Kidney glomerular epithelial cell (primary cell): Measurements from ENCODE around the gene COX4I2.

Experiments
- DNase-seq: peaks from one replicate; lab custom pipeline; 2025; lab: John Stamatoyannopoulos, UW

COX4I2 gene

DNA sequence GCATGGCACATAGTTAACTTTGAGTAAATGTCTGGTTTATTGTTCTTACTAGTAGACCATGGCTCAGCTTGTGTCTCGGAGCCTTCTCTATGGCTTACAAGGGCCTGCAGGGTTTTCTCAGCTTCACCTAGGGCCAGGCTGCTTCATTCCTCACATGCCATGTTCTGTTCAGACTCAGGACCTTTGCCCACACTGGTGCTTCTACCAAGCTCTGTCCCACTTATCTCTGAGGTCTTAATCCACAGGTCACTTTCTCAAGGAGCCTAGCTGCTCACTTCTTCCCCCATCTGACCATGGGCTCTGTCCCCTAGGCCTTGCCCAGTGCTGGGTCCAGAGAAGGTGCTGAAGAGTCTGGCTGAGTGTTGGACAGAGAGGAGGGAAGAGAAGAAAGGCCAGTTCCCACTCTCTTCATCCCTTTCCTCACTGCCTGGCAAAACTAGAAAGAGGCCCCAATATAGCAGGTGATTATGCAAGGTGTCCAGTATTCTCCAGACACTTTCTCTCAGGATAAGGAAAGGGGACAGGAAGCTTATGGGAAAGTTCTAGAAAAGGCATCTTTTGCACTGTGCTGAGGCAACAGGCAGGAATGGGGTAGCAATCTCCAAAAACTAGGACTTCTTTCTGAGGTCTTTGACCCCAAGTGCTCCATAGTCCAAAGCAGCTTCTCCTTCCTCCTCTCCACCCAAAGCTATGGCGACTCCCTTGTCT, 40.0 kb downstream of the COX4I2 start:
- no peak for DNase-seq

DNA sequence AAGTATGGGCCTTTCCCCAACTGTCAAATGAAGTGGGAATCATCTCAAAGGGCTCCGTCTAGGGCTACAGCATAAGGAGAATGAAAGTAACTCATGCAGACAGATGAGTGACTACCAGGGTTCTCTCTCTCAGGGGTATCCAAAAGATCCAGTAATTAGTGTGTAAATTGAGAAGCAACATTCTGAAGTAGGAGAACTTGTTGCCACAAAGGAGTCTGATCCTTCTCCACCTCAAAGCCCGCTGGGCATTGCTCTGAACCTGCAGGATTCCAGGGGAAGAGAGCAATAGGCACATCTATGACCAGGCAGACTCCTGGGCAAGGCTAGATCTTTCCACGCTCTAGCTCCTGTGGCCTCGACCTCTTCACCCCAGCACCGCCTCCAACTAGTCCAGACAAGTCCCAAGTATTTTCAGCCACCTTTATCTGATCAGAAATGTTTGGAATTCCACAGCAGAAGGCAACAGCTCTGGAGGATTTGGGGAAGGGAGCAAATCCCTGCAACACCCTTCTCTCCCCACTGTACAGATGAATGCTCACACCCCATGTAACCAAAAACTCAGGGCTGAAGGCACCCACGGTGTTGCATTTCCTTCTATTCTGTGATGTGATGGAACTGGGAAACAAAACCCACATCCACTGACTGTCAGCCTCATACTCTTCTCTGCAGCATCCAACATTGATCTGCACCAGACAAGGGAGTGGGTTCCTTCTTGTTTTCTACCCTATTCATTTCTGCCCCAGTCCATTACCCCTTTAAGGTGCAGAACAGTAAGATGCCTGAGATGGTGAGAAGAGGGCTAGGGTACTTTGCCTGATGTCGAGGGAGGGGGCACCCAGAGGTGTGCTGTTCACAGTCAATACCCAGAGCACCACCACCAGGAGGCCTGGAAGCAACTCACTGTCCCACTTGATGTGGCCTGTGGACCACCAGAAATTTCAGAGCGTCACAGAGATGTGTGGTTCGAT, 41.0 kb downstream of the COX4I2 start:
- DNase-seq, result peak; percentile 70

DNA sequence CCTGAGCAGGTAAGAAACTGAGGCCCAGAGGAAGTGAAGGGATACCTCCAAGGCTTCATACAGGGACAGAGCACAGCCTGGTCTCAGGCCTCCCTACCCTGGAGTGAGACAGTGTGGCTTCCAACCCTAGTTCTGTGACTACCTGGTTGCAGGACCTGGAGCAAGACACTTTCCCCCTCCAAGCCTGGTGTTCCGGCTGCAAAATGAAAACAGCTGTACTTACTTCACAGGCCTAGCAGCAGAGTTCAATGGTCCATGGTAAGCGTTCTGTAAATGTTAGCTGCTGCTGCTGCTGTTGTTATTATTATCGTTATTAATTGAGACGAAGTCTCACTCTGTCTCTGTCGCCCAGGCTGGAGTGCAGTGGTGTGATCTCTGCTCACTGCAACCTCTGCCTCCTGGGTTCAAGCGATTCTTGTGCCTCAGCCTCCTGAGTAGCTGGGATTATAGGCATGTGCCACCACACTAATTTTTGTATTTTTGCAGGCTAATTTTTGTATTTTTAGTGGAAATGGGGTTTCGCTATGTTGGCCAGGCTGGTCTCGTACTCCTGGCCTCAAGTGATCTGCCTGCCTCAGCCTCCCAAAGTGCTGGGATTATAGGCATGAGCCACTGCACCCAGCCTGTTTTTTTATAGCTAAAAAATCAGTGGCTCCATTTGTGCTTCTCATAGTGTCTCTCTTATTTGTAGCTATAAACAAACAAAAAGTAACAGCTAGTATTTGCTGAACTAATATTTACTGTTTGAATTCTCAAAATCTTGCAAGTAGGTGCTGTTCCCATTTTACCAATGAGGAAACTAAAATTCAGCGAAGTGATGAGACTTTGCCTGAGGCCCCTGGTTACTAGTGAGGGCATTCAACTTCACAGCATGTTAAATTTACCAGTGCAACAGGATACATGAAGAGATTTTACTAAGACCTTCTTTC, 41.9 kb downstream of the COX4I2 start:
- DNase-seq, result no peak

DNA sequence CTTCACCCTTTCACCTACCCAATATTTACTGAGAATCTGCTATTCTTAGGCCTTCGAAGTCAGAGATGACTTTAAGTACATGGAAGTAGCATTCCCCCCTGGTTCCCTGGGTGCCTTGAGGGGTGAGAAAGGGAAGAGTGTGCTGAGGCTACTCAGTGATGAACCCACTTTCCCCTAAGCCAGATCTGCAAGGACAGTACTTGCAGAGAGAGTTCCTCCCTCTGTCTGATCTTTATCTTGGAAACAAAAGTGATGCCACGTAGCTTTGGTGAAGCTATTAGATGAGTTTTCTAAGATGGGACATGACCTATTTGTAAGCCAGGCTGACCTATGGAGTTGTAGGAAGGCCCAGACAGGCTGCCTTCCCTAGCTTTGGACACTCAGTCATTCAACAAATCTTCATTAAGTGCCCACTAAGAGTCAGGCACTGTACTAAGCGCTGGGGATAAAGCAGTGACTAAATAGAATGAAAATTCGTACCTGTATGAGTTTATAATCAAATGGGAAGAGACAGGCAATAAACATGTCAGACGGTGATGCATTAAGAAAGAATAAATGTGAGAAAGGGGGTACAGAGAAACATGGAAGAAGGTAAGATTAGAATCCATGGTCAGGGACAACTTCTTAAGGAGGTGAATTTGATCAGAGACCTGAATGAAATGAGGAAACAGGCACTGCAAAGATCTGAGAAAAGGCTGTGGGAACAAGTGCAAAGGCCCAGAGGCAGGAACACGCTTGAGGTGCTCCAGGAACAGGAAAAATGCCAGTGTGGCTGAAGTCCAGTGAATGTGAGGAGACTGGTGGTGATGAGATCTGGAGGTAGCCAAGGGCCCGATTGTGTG, 42.8 kb downstream of the COX4I2 start:
- no peak for DNase-seq

DNA sequence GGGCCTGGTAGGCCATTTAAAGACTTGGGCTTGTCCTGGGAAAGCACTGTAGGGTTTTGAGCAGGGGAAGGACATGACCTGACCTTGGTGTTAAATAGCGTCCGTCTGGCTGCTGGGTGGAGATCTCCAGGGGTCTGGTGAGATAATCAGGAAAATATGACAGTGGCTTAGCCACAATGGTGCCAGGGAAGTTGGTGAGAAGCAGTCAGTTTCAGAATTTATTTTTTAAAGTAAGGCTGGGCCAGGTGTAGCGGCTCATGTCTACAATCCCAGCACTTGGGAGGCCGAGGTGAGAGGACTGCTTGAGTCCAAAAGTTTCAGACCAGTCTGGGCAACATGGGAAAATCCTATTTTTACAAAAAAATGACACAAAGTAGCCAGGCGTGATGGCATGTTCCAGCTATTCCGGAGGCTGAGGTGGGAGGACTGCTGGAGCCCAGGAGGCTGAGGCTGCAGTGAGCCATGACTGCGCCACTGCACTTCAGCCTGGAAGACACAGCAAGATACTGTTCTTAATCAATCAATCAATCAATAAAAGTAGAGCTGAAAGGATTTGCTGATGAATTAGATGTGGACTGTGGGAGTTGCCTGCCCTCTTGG, 43.5 kb downstream of the COX4I2 start:
- no peak for DNase-seq

DNA sequence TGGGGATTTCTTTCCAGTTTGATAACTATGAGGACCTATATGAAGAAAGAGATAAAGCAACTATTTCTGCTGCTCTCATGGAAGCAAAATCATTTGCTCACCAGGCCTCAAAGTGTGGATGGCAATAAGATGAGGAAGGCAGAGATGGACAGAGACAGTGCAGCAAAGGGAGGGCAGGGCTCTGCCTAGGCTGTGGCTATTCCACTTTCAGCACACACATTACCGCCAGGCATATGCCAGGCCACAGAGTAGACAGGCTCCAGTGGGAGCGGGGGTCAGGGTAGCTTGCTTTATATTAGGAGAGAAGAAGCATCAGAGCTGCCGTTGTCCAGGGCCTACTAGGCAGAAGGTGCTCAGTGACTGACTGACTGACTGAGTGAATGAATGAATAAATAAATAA, 44.1 kb downstream of the COX4I2 start:
- DNase-seq, result no peak

DNA sequence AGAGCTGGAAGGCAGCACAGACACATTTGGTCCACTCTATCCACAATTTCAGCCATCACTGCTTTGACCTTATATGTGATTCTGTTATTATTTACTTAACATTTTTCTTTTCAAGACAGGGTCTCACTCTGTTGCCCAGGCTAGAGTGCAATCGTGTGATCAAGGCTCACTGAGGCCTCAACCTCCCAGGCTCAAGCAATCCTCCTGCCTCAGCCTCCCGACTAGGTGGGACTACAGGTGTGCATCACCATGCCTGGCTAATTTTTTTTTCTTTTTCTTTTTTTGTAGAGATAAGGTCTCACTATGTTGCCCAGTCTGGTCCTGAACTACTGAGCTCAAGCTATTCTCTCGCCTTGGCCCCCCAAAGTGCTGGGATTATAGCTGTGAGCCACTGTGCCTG, 44.6 kb downstream of the COX4I2 start:
- no peak for DNase-seq

DNA sequence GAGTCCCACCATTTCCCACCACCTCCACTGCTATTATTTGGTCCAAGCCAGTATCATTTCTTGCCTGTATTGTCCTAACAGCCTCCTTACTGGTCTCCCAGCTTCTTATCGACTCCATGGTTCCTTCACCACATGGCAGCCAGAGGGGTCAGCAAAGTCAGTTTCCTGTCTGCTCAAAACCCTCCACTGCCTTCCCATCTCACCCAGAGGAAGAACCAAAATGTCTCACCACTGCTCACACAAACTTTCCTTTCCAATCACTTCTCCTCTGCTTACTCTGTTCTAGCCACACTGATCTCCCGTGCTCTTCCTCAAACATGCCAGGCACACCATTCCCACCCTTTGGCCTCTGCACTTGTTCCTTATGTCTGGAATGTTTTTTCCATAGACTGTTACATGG, 45.2 kb downstream of the COX4I2 start:
- no peak for DNase-seq

DNA sequence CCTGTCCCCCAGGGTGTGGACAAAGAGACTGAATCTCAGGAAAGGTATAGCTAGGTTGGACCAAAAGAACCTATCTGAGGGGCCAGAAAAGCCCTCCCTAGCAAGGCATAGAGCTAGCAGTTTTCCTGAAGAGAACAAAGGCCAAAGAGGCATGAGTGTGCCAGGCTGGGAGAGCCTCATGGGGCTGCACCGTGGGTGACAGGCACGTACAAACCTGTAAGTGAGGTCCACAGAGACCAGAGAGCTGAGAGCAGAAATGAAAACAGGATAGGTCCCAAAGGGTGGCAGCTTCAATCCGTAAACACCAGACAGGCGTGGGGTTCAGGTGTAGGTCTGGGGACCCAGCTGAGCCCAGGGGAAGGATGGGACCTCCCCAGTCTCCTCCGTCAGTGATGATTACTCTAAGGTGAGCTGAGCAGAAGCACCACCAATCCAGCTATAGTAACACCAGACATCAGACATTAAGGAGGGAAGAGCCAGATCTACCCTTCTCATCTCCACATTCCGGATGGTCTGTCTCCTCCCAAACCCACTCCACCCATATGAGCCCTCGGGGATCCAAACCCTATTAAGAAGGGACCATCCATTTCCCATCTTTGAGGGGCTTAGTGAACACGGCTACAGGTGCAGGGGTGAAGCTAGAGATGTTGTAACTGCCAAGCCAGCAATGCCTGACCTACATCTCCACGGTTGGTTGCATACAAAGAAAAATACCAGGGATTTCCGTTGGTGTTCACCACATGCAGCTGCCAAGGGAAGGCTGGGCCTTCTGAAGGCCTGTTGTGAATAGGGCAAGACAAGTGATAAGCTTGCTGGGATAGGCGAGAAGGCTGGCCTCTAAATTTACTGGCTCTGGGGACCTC, 46.7 kb downstream of the COX4I2 start:
- DNase-seq, result peak; percentile 57

DNA sequence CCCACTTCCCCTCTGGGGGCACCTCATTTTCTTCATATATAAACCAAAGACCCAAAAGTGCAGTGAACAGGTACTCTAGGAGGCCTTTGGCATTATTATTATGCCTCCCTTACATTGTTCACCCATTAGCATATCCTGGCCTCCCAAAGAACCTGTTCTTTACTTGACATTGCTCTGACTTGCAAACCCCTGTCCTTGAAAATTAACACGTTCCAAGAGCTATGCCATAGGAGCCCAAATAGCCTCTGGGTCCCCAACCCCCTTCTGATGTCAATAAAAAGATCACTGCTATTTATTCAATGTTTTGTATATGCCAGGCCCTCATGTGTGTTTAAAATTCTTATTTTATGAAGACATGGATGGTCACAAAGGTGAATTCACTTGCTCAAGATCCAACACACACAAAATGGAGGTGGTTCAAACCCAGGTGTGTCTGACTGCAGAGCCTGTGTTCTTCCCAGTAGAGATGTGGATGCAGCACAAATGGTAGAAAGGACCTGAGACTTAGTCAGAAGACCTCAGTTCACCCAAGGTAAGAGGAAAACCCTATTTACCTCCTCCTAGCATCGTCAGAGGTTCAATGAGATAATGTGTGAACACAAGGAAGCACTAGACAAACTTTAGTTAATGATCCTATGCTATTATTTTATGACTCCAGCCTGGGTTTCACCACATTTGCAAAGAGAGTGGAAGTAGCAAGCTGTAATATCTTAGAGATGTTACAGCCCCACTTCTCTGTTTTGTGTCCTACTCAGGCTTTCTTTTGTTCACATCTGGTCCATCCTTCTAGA, 48.3 kb downstream of the COX4I2 start:
- no peak for DNase-seq

DNA sequence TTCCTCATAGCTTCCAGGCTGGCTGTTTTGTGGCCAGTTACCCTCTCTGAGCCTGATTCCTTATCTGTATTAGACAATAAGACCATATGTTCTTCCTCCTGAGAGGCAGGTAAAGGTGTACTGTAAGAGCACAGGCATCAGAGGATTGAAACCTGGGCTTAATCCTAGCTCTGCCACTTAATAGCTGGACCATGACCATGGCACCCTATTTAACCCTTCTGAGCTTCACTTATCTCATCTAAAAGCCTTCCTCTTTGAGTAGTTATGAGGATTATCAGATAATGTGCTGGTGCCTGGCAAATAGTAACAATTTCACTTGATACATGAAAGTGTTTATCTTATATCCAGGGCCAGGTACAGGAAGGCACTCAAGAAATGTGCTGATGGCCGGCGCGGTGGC, 50.1 kb downstream of the COX4I2 start:
- no peak for DNase-seq

DNA sequence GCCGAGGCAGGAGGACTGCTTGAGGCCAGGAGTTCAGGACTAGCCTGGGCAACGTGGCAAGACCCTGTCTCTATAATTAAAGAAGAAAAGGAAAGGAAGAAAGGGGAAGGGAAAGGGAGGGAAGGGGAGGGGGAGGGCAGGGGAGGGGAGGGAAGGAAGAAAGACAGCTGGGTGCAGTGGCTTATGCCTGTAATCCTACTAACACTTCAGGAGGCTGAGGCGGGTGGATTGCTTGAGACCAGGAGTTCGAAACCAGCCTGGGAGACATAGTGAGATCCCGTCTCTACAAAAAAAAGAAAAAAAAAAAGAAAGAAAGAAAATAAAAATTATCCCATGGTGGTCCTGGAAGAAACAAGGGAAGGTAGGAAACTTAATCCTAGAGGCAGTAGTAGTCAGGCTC, 51.4 kb downstream of the COX4I2 start:
- DNase-seq, result no peak

DNA sequence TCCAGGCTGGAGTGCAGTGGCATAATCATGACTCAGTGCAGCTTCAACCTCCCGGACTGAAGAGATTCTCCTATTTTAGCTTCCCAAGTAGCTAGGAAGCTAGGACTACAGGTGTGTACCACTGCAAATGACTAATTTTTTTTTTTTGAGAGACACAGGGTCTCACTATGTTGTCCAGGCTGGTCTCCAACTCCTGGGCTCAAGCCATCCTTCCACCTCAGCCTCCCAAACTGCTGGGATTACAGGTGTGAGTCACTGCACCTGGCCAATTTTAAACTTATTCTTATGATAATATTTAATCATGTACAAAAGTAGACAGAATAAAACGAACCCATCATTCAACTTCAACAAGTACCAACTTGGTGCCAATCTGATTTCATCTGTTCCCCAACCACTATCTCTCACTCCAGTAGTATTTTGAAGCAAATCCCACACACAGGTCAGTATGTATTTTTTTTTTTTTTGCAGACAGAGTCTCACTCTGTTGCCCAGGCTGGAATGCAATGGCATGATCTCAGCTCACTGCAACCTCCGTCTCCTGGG, 52.5 kb downstream of the COX4I2 start:
- DNase-seq, result no peak

DNA sequence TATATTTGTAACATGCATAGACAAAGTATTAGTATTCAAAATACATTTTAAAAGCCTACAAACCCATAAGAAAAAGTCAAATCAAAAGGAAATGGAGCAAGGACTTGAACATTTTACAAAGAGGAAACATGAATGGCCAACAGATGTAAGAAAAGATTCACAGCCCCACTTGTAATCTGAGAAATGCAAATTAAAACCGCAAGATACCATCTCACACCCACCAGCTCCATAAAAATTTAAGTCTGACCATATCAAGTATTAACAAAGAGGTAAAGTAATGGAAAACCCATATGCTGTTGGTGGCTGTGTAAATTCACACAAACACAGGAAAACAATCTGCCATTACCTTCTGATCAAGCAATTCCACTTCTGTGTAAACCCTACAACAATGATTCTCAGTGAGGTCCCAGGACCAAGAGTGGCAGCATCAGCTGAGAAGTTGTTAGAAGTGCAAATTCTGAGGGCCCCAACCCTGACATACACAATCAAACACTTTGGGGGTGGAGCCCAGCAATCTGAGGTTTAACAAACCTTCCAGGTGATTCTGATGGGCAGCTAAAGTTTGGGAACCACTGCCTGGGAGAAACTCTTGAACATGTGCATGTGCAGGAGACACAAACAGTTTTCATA, 54.0 kb downstream of the COX4I2 start:
- DNase-seq, result no peak

DNA sequence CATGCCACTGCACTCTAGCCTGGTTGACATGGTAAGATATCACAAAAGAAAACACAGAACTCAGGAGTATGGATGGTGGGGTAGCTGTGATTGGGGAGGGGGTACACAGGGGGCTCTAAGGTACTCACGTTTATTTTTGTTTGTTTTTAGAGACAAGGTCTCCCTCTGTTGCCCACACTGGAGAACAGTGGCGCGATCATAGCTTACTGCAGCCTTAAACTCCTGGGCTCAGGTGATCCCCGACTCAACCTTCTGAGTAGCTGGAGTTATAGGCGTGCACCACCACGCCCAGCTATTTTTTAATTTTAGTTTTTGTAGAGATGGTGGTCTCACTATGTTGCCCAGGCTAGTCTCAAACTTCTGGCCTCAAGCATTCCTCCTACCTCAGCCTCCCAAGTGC, 55.7 kb downstream of the COX4I2 start:
- no peak for DNase-seq

DNA sequence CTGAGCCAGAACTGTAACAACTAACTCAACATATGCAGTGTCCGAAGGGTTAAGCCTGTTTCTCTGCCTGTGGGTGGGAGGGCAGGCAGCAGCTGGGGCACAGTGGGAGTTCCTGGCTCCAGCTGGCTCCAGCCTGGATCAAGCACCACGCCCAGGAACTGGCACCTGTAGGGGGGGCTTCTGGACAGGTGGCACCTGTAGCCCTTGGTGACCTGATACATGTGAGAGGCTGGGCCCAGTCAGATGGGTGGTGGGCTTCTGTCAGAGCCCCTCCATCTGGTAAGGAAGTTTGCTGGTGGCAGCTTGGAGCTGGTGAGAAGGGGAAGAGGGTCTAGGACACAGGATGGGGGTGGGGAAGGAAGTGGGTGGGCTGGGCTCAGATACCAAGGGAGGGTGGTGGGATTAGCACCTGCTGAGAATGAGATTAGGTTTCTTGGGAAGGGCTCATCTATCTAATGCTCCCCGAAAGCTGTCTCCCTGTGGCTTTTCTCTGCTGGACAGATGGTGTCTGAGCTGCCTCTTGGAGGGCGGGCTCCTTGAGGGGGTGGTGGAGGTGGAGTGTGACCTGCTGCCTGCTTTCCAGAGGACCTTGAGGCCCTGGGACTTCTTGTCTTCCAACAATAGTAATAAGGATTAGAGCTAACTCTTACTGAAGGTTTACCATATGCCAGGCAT, 56.4 kb downstream of the COX4I2 start:
- DNase-seq, result no peak
